ENCODE data around the gene ING3. TPM values are rescaled to one million over a fixed set of nuclear protein-coding genes. Genes with fewer than 3 reads are reported as not detected.

Gene ING3
- total and polyA plus RNA-seq, 10 donors = 10.2 to 40.9 (median 29.1) TPM

DNA sequence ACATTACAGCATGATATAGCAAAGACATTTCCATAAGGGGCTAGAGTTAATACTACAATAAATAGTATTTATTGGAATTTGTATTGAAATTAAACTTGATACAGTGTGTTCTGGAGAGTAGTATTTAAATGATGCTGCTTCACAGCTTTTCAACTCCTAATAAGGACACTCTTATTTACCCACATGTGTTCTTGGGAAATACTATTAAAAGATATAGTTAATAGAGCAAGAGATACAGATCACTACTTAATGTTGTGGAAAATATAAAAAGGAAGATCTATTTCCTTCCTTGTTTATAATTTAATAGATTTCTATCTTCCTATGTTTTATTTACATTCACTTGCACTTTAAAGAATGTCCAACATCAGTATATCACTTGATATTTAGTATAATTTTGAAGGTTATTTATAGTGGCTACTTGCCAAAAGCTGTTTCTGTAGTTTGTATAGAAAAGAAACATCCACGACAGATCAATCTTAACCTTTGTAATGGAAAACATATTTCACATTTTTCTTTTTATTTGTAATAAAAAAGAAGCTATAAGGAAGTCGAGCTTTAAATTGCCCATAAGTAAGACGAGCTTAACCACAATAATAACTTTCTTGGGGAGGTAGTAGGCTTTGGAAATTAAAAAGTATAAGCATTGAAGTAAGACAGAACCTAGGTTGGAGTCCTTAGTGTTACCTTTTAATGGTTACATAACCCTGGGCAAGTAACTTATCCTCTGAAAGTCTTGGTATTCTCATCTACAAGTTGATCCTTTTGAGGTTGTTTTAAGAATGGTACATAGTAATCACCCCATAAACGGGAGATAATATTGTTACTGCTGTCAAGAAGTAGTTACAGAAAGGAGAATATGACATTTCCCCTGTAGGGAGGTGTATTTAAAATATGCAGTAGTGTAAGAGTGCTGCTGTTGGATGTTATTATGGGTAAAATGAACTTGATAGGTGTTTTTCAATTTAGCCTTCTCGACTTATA, 70.7 kb downstream of the ING3 start:
- peaks cover 0 to 3% (median 0%) of the 10 kb centered on the region in 8 donors for H3K9me3 ChIP-seq
- H3K27ac ChIP-seq = peak overlapping the region in 4 of 8 donors; percentile 19 to 58 (median 30)
- peaks cover 0 to 55% (median 17%) of the 10 kb centered on the region in 6 donors for H3K4me1 ChIP-seq
- no peak for TF ChIP-seq POLR2AphosphoS5 (IDR thresholded peaks at IDR 0.05)
- TF ChIP-seq POLR2A (IDR thresholded peaks at IDR 0.05) = no peak
- TF ChIP-seq, protein P1, sequence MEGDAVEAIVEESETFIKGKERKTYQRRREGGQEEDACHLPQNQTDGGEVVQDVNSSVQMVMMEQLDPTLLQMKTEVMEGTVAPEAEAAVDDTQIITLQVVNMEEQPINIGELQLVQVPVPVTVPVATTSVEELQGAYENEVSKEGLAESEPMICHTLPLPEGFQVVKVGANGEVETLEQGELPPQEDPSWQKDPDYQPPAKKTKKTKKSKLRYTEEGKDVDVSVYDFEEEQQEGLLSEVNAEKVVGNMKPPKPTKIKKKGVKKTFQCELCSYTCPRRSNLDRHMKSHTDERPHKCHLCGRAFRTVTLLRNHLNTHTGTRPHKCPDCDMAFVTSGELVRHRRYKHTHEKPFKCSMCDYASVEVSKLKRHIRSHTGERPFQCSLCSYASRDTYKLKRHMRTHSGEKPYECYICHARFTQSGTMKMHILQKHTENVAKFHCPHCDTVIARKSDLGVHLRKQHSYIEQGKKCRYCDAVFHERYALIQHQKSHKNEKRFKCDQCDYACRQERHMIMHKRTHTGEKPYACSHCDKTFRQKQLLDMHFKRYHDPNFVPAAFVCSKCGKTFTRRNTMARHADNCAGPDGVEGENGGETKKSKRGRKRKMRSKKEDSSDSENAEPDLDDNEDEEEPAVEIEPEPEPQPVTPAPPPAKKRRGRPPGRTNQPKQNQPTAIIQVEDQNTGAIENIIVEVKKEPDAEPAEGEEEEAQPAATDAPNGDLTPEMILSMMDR (IDR thresholded peaks at IDR 0.05 in 8 of 11, conservative IDR thresholded peaks at IDR 0.05 in 3 of 11) = no peak
- 67 to 81% (median 75%) methylated on average over 5 of the region's 5 CpGs for WGBS, 5 donors
- H3K4me3 ChIP-seq = no peak overlapping the region
- intact Hi-C loops (cut with DNase I; ENCODE audit: low total_unique reads) = no loop called here
- no peaks in the 10 kb centered on the region for H3K27me3 ChIP-seq (replicated peaks in 1 of 7)
- DNase-seq = no peak
- H3K36me3 ChIP-seq = no peaks in the 10 kb centered on the region

DNA sequence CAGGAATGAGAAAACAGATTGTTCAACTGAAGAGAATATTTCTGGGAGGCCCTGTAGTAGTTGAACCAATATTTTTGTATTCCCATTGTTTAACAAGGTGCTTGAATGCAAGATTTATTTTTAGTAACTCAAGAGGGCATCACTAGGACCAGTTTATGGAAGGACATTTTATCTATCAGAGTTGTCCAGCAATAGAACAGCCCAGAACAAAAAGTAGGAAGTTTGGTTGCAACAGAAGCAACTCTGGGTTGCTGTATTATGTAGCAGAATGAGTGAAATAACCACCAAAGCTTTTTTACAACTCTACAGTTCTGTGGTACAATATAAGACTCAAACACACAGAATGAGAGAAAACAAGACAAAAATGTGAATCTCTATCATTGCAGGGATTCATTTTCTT, 72.6 kb downstream of the ING3 start:
- TF ChIP-seq POLR2AphosphoS5 (IDR thresholded peaks at IDR 0.05) = no peak
- TF ChIP-seq, protein P1 (IDR thresholded peaks at IDR 0.05 in 8 of 11, conservative IDR thresholded peaks at IDR 0.05 in 3 of 11) = no peak
- TF ChIP-seq POLR2A (IDR thresholded peaks at IDR 0.05) = no peak
- intact Hi-C loops (cut with DNase I; ENCODE audit: low total_unique reads) = no loop called here
- Histone ChIP-seq H3K9me3 (peaks cover 0 to 5% (median 0%) of the 10 kb centered on the region in 8 donors), H3K4me1 (peaks cover 0 to 54% (median 17%) of the 10 kb centered on the region in 6 donors), H3K4me3 (no peak overlapping the region), H3K27me3 (replicated peaks in 1 of 7) (no peaks in the 10 kb centered on the region), H3K27ac (peak overlapping the region in 6 of 8 donors; percentile 11 to 57 (median 40)), H3K36me3 (no peaks in the 10 kb centered on the region)
- DNase-seq = no peak

DNA sequence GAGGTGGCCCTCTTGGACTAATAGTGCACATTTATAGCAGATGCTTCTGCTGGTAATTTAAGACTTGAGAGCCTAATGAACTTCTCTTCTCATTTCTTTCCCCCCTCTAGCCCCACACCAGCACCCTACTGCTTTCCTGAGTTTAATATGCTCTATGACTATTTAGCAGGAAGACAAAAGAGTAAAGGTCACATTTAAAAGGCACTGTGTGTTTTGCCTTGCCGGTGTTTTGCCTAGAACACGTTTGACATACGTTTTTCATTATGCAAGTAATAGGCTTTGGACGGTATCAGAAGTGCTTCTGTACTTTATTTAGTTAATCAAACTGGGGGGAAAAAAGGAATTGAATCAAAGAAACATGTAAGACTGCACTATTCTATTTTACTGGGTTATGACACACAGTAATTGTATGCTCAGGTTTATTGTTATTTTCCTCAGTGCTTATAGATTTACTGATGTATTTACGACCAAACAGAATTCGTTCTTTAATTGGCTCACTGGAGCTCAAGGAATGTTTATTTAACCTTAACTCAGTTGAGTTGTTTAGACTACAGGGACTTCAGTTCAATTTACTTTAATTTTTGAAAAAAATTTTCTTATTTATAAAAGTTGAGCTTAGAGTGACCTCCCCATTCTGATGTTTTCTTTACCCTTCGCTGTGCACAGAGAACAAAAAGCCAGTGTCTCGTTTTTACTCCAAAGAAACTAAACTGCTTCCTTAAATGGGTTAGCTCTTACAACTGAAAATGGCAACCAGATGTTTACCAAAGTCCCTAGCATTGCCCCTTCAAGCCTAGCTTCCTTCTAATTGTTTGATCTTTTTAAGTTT, 73.3 kb downstream of the ING3 start:
- TF ChIP-seq POLR2A (IDR thresholded peaks at IDR 0.05) = no peak
- Histone ChIP-seq H3K9me3 (peaks cover 0 to 5% (median 0%) of the 10 kb centered on the region in 8 donors), H3K4me1 (peaks cover 0 to 47% (median 17%) of the 10 kb centered on the region in 6 donors), H3K27me3 (replicated peaks in 1 of 7) (no peaks in the 10 kb centered on the region), H3K4me3 (no peak overlapping the region), H3K36me3 (no peaks in the 10 kb centered on the region), H3K27ac (peak overlapping the region in 6 of 8 donors; percentile 11 to 57 (median 40))
- no peak for DNase-seq
- intact Hi-C loops (cut with DNase I; ENCODE audit: low total_unique reads) = no loop called here
- WGBS, 5 donors = 56 to 76% (median 69%) methylated on average over 8 of the region's 8 CpGs

DNA sequence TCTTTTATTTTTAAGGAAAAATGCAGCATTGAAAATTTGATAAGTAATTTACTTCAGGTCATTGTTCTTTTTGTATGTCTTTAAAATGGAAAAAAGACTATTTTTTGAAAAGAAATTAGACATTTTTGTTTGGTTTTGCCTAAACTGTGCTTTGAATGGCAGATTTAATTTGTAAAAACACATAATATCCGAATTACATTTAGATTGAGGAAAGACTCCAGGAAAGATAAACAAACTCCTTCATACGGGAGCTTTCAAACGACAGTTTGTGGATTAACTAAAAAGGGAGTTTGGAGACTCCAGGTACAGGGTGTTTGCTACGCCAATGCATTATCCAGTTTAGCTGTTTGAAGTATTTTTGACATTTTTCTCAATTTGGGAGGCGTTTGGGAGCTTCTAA, 74.0 kb downstream of the ING3 start:
- no peak for DNase-seq
- peak overlapping the region in 6 of 8 donors; percentile 11 to 57 (median 38) for H3K27ac ChIP-seq
- 41 to 65% (median 52%) methylated on average over 5 of the region's 5 CpGs for WGBS, 5 donors
- H3K36me3 ChIP-seq = no peaks in the 10 kb centered on the region
- H3K4me3 ChIP-seq = no peak overlapping the region
- intact Hi-C loops (cut with DNase I; ENCODE audit: low total_unique reads) = no loop called here
- H3K9me3 ChIP-seq = peaks cover 0 to 5% (median 0%) of the 10 kb centered on the region in 8 donors
- TF ChIP-seq, protein P1 (IDR thresholded peaks at IDR 0.05 in 8 of 11, conservative IDR thresholded peaks at IDR 0.05 in 3 of 11) = no peak
- TF ChIP-seq POLR2A (IDR thresholded peaks at IDR 0.05) (no peak), POLR2AphosphoS5 (IDR thresholded peaks at IDR 0.05) (no peak)
- H3K27me3 ChIP-seq (replicated peaks in 1 of 7) = no peaks in the 10 kb centered on the region
- H3K4me1 ChIP-seq = peaks cover 0 to 40% (median 17%) of the 10 kb centered on the region in 6 donors
